Esophagus squamous epithelium (tissue), 4 donors: ENCODE measurements around the gene DHRS7.

Source experiments
- CTCF ChIP-seq, 6 experiments: fragments of 450-650 bp in 4 of 6; fragments of 200-600 bp in 2 of 6; sonication (generic) in 2 of 6; IDR thresholded peaks; one replicate each; pipeline ENCODE4 v1.5.1; 2016 to 2019; ENCODE audit warnings: antibody characterized with exemption in 6 of 6, mild to moderate bottlenecking in 4 of 6, moderate library complexity in 4 of 6
- POLR2A ChIP-seq, 4 donors: fragments of 450-650 bp; IDR thresholded peaks; one replicate each; pipeline ENCODE4 v1.6.1; 2017; ENCODE audit warnings: antibody characterized with exemption in 4 of 4, mild to moderate bottlenecking in 4 of 4, moderate library complexity in 3 of 4

GRCh38 chr14:60134702-60135101 is 30.5 kb downstream of the DHRS7 start:
- no peak for TF ChIP-seq CTCF (IDR thresholded peaks at IDR 0.05)
- no peak for TF ChIP-seq POLR2A (IDR thresholded peaks at IDR 0.05)
